SJSA1 (cell line): ENCODE measurements around the gene RPRD2. TPM values are rescaled to one million over a fixed set of nuclear protein-coding genes. Genes with fewer than 3 reads are reported as not detected.
"Not testable (repeated sequence)": the region's sequence is repeated elsewhere in the genome, so short reads cannot be mapped to it uniquely, and the experiment has no call there.

ENCODE experiments used
- DNase-seq, 2 experiments: peaks; one replicate each; pipeline ENCODE4 v3.0.0-alpha.2; 2015 to 2020; ENCODE audit warnings: low spot score in 2 of 2, low read depth in 1 of 2
- H3K27ac ChIP-seq: fragments of 250-450 bp; sonication (Bioruptor Pico); 2 replicates; pipeline ENCODE4 v1.5.1; 2020; ENCODE audit warnings: mild to moderate bottlenecking, moderate library complexity
- H3K27me3 ChIP-seq: fragments of 250-450 bp; sonication (Bioruptor Pico); replicated peaks from 2 replicates; pipeline ENCODE4 v1.5.1; 2020; ENCODE audit warnings: mild to moderate bottlenecking, moderate library complexity
- H3K36me3 ChIP-seq: fragments of 250-450 bp; sonication (Bioruptor Pico); 2 replicates; pipeline ENCODE4 v1.5.1; 2020; ENCODE audit warnings: mild to moderate bottlenecking
- H3K4me1 ChIP-seq: fragments of 250-450 bp; sonication (Bioruptor Pico); replicated peaks from 2 replicates; pipeline ENCODE4 v1.6.1; 2021; ENCODE audit warnings: mild to moderate bottlenecking
- H3K4me3 ChIP-seq: fragments of 250-450 bp; sonication (Bioruptor Pico); 2 replicates; pipeline ENCODE4 v1.5.1; 2020; ENCODE audit warnings: mild to moderate bottlenecking
- H3K9me3 ChIP-seq: fragments of 250-450 bp; sonication (Bioruptor Pico); replicated peaks from 2 replicates; pipeline ENCODE4 v1.5.1; 2020; ENCODE audit warnings: mild to moderate bottlenecking
- total RNA-seq: library from RNA; depleted of rRNA; stranded (reverse); fragments of >200 nt; shearing (Covaris generic); gene quantifications from 2 replicates; pipeline ENCODE4 v1.2.3, GENCODE V29; 2014

The RPRD2 gene
- total RNA-seq, 1 experiment from 2014 or later = 9.9 TPM

GRCh38 chr1:150371110-150371509 lies 7.2 kb downstream of the RPRD2 start:
- Histone ChIP-seq H3K36me3 (no peaks in the 10 kb centered on the region), H3K9me3 (no peaks in the 10 kb centered on the region), H3K27me3 (no peaks in the 10 kb centered on the region)

GRCh38 chr1:150372580-150372979 lies 8.6 kb downstream of the RPRD2 start:
- H3K9me3 ChIP-seq = no peaks in the 10 kb centered on the region
- H3K36me3 ChIP-seq = no peaks in the 10 kb centered on the region
- H3K27me3 ChIP-seq = no peaks in the 10 kb centered on the region
- peaks cover 6% of the 10 kb centered on the region for H3K4me1 ChIP-seq
- H3K4me3 ChIP-seq = no peak overlapping the region
- no peak overlapping the region for H3K27ac ChIP-seq
- DNase-seq = no peak

More at GRCh38 chr1:150371110-150371509, 7.2 kb downstream of the RPRD2 start:
- no peak for DNase-seq
- H3K4me1 ChIP-seq = peaks cover 18% of the 10 kb centered on the region
- H3K27ac ChIP-seq = no peak overlapping the region
- H3K4me3 ChIP-seq = no peak overlapping the region

GRCh38 chr1:150376110-150376509 lies 12.2 kb downstream of the RPRD2 start:
- Histone ChIP-seq H3K9me3 (no peaks in the 10 kb centered on the region), H3K27ac (no peak overlapping the region), H3K4me1 (peaks cover 6% of the 10 kb centered on the region), H3K27me3 (no peaks in the 10 kb centered on the region), H3K36me3 (no peaks in the 10 kb centered on the region), H3K4me3 (no peak overlapping the region)
- no peak for DNase-seq

- Histone ChIP-seq H3K27ac (no peak overlapping the region), H3K4me1 (no peaks in the 10 kb centered on the region), H3K36me3 (no peaks in the 10 kb centered on the region), H3K27me3 (no peaks in the 10 kb centered on the region), H3K9me3 (no peaks in the 10 kb centered on the region), H3K4me3 (no peak overlapping the region)
- no peak for DNase-seq
Measured at GRCh38 chr1:150383631-150384324, 19.8 kb downstream of the RPRD2 start.

- DNase-seq = no peak
- Histone ChIP-seq H3K27me3 (no peaks in the 10 kb centered on the region), H3K27ac (no peak overlapping the region), H3K4me1 (no peaks in the 10 kb centered on the region), H3K4me3 (no peak overlapping the region), H3K36me3 (no peaks in the 10 kb centered on the region), H3K9me3 (no peaks in the 10 kb centered on the region)
Measured at GRCh38 chr1:150385537-150386445, 21.8 kb downstream of the RPRD2 start.

- H3K36me3 ChIP-seq = no peaks in the 10 kb centered on the region
- no peak for DNase-seq
- H3K4me3 ChIP-seq = no peak overlapping the region
- no peak overlapping the region for H3K27ac ChIP-seq
- no peaks in the 10 kb centered on the region for H3K9me3 ChIP-seq
- no peaks in the 10 kb centered on the region for H3K27me3 ChIP-seq
- no peaks in the 10 kb centered on the region for H3K4me1 ChIP-seq
Measured at GRCh38 chr1:150386592-150386991, 22.6 kb downstream of the RPRD2 start.

- DNase-seq = no peak
- no peaks in the 10 kb centered on the region for H3K4me1 ChIP-seq
Measured at GRCh38 chr1:150387200-150387599, 23.3 kb downstream of the RPRD2 start.

GRCh38 chr1:150388241-150388640 lies 24.3 kb downstream of the RPRD2 start:
- no peaks in the 10 kb centered on the region for H3K9me3 ChIP-seq
- no peak overlapping the region for H3K27ac ChIP-seq
- DNase-seq = no peak
- no peak overlapping the region for H3K4me3 ChIP-seq
- H3K36me3 ChIP-seq = no peaks in the 10 kb centered on the region
- H3K27me3 ChIP-seq = no peaks in the 10 kb centered on the region
- H3K4me1 ChIP-seq = no peaks in the 10 kb centered on the region

More at GRCh38 chr1:150387200-150387599, 23.3 kb downstream of the RPRD2 start:
- no peaks in the 10 kb centered on the region for H3K36me3 ChIP-seq
- H3K9me3 ChIP-seq = no peaks in the 10 kb centered on the region
- no peak overlapping the region for H3K4me3 ChIP-seq
- no peak overlapping the region for H3K27ac ChIP-seq
- H3K27me3 ChIP-seq = no peaks in the 10 kb centered on the region

GRCh38 chr1:150389650-150390049 lies 25.7 kb downstream of the RPRD2 start:
- H3K27me3 ChIP-seq = no peaks in the 10 kb centered on the region
- no peak overlapping the region for H3K27ac ChIP-seq
- no peak overlapping the region for H3K4me3 ChIP-seq
- H3K9me3 ChIP-seq = no peaks in the 10 kb centered on the region
- no peak for DNase-seq
- H3K4me1 ChIP-seq = no peaks in the 10 kb centered on the region
- H3K36me3 ChIP-seq = no peaks in the 10 kb centered on the region

GRCh38 chr1:150392627-150393026 lies 28.7 kb downstream of the RPRD2 start:
- no peak overlapping the region for H3K27ac ChIP-seq
- H3K9me3 ChIP-seq = no peaks in the 10 kb centered on the region
- H3K36me3 ChIP-seq = peaks cover 3% of the 10 kb centered on the region; the same call in 1 of the 2 replicates
- DNase-seq = no peak
- no peaks in the 10 kb centered on the region for H3K4me1 ChIP-seq
- H3K4me3 ChIP-seq = no peak overlapping the region
- H3K27me3 ChIP-seq = no peaks in the 10 kb centered on the region

GRCh38 chr1:150395115-150395514 lies 31.2 kb downstream of the RPRD2 start:
- not testable (repeated sequence) for H3K27me3 ChIP-seq, DNase-seq, H3K4me3 ChIP-seq, H3K27ac ChIP-seq, H3K36me3 ChIP-seq, H3K4me1 ChIP-seq, H3K9me3 ChIP-seq

GRCh38 chr1:150397392-150398032 lies 33.6 kb downstream of the RPRD2 start:
- H3K4me1 ChIP-seq = no peaks in the 10 kb centered on the region
- DNase-seq = no peak
- no peak overlapping the region for H3K4me3 ChIP-seq
- peaks cover 3% of the 10 kb centered on the region; the same call in 1 of the 2 replicates for H3K36me3 ChIP-seq
- H3K27me3 ChIP-seq = no peaks in the 10 kb centered on the region
- no peaks in the 10 kb centered on the region for H3K9me3 ChIP-seq
- H3K27ac ChIP-seq = no peak overlapping the region

GRCh38 chr1:150404465-150404864 lies 40.5 kb downstream of the RPRD2 start:
- Histone ChIP-seq H3K27me3 (no peaks in the 10 kb centered on the region), H3K9me3 (no peaks in the 10 kb centered on the region), H3K27ac (no peak overlapping the region), H3K4me1 (peaks cover 11% of the 10 kb centered on the region), H3K4me3 (no peak overlapping the region), H3K36me3 (no peaks in the 10 kb centered on the region; the same call in 1 of the 2 replicates)
- no peak for DNase-seq

- H3K27me3 ChIP-seq = no peaks in the 10 kb centered on the region
- no peaks in the 10 kb centered on the region for H3K9me3 ChIP-seq
- peaks cover 11% of the 10 kb centered on the region for H3K4me1 ChIP-seq
- DNase-seq = no peak
- H3K4me3 ChIP-seq = no peak overlapping the region
- no peak overlapping the region for H3K27ac ChIP-seq
- H3K36me3 ChIP-seq = no peaks in the 10 kb centered on the region; the same call in 1 of the 2 replicates
Measured at GRCh38 chr1:150405660-150406059, 41.7 kb downstream of the RPRD2 start.
